ENCODE data around the gene RAP1GAP. TPM values are rescaled to one million over a fixed set of nuclear protein-coding genes. Genes with fewer than 3 reads are reported as not detected.

Gene RAP1GAP
- total RNA-seq, 2 experiments from 2014 or later = 0.20 to 0.44 TPM

DNA sequence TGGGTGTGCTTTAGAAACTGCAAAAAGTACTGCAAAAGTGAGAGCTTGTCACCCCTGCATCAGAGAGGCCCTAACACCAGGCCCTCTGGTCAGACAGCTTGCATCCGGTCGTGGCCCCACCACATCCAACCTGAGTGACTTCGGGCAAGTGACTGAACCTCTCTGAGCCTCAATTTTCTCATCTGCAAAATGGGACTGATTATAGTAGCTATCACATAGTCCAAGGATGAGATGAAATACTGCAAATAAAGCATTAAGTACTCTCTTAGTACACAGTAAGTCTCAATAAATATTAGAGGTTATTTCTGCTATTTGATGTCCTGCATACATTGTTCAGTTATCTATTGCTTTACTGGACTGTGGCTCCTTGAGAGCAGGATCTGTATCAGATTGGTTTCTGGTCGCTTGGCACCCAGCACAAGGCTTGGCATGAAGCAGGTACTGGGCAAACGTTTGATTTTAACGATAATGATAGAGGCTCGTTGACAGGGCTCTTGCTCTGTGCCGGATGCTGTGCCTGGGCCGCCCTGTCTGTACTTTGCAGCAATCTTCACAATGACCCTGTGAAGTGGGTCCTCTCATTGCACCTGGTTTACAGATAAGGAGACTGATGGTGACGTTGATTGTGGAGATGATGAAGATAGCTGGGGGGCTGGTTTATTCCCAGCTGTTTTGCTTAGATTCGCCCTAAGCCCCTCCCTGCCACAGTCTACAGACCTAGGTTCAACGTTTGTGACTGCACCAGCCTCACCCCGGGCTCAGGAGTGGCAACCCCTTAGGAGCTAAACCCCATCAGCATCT is 43.6 kb downstream of the RAP1GAP start:
- Mint-ChIP-seq H3K36me3 (ENCODE audit: low read depth) (no peaks in the 10 kb centered on the region), H3K27ac (no peak overlapping the region), H3K9me3 (no peaks in the 10 kb centered on the region), H3K27me3 (peaks cover 23% of the 10 kb centered on the region), H3K4me1 (ENCODE audit: low read depth) (peaks cover 4% of the 10 kb centered on the region), H3K4me3 (no peak overlapping the region)
- Histone ChIP-seq H3K27me3 (ENCODE audit: control insufficient read depth in 1 of 2, insufficient read depth in 2 of 2, low read length in 2 of 2) (peaks cover 18 to 19% of the 10 kb centered on the region in 2 experiments), H3K36me3 (ENCODE audit: insufficient read depth, low read length) (no peaks in the 10 kb centered on the region), H3K27ac (ENCODE audit: low read depth in 1 of 2, low read length in 2 of 2) (no peak overlapping the region), H3K4me3 (ENCODE audit: low read length) (no peak overlapping the region), H3K4me1 (ENCODE audit: insufficient read depth, low read length) (peaks cover 8% of the 10 kb centered on the region), H3K9me3 (ENCODE audit: control insufficient read depth in 1 of 2, insufficient read depth in 1 of 2, low read length in 2 of 2) (no peaks in the 10 kb centered on the region)
- no peak for ATAC-seq (ENCODE audit: poor library complexity)
- no peak for TF ChIP-seq CTCF (IDR thresholded peaks at IDR 0.05)
- no peak for DNase-seq
- intact Hi-C loops (cut with DNase I, micrococcal nuclease) = no loop called here
- ChIA-PET CTCF (no interaction called here), POLR2A (no interaction called here)

DNA sequence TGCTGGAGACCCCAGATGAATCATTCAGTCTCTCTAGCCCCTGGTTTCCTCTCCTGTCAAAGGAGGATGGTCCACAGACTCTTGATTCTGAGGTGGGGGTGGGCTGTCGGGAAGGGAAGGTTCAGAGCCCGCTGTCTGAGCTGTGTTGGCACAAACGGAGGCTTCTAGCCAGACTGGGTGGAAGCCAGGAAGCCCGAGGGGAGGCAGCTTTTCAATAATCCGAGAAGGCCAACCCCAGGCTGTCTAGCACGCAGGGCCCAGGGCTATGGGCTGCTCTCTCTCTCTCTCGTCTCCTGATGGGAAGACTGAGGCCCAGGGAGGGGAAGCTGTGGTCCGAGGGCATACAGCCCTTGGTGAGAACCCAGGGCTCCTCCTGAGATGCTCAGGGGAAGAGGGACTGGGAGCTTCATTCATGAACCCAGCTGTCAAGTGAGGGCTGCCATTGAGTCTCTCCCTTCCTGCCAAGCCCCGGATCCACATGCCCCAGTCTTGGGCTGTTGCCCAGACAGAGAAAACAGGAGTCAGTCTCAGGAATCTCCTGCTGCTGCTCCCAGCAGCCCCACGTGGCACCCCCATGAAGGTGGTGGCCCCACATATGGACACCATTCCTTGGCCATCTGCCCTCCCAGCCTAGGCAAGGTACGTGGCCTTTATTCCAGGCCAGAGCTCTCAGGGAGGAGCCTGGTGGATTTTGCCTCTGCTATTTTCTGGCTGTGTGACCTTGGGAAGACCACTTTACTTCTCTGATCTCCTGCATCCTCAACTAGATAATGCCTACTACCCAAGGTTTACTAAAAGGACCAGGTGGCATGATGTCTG is 44.4 kb downstream of the RAP1GAP start:
- H3K9me3 Mint-ChIP-seq = no peaks in the 10 kb centered on the region
- ChIA-PET CTCF (no interaction called here), POLR2A (no interaction called here)
- H3K27me3 ChIP-seq (ENCODE audit: control insufficient read depth in 1 of 2, insufficient read depth in 2 of 2, low read length in 2 of 2) = peaks cover 16 to 18% of the 10 kb centered on the region in 2 experiments
- H3K4me1 Mint-ChIP-seq (ENCODE audit: low read depth) = peaks cover 4% of the 10 kb centered on the region
- H3K9me3 ChIP-seq (ENCODE audit: control insufficient read depth in 1 of 2, insufficient read depth in 1 of 2, low read length in 2 of 2) = no peaks in the 10 kb centered on the region
- no peak for TF ChIP-seq CTCF (IDR thresholded peaks at IDR 0.05)
- H3K36me3 Mint-ChIP-seq (ENCODE audit: low read depth) = no peaks in the 10 kb centered on the region
- no peak overlapping the region for H3K4me3 Mint-ChIP-seq
- no peak for DNase-seq
- H3K36me3 ChIP-seq (ENCODE audit: insufficient read depth, low read length) = no peaks in the 10 kb centered on the region
- no peak overlapping the region for H3K27ac ChIP-seq (ENCODE audit: low read depth in 1 of 2, low read length in 2 of 2)
- H3K27ac Mint-ChIP-seq = no peak overlapping the region
- no peak overlapping the region for H3K4me3 ChIP-seq (ENCODE audit: low read length)
- ATAC-seq (ENCODE audit: poor library complexity) = no peak
- H3K27me3 Mint-ChIP-seq = peaks cover 23% of the 10 kb centered on the region
- intact Hi-C loops (cut with DNase I, micrococcal nuclease) = no loop called here
- peaks cover 8% of the 10 kb centered on the region for H3K4me1 ChIP-seq (ENCODE audit: insufficient read depth, low read length)

GRCh38 chr1:21623410-21623961 is 45.7 kb downstream of the RAP1GAP start:
- no peak overlapping the region for H3K27ac Mint-ChIP-seq
- no peak overlapping the region for H3K27ac ChIP-seq (ENCODE audit: low read depth in 1 of 2, low read length in 2 of 2)
- ATAC-seq (ENCODE audit: poor library complexity) (no peak), DNase-seq (no peak)
- intact Hi-C loops (cut with DNase I, micrococcal nuclease) = no loop called here
- no peaks in the 10 kb centered on the region for H3K9me3 ChIP-seq (ENCODE audit: control insufficient read depth in 1 of 2, insufficient read depth in 1 of 2, low read length in 2 of 2)
- ChIA-PET CTCF (no interaction called here), POLR2A (no interaction called here)
- peaks cover 8% of the 10 kb centered on the region for H3K4me1 ChIP-seq (ENCODE audit: insufficient read depth, low read length)
- TF ChIP-seq CTCF (IDR thresholded peaks at IDR 0.05) = no peak
- peaks cover 4% of the 10 kb centered on the region for H3K4me1 Mint-ChIP-seq (ENCODE audit: low read depth)
- peaks cover 21% of the 10 kb centered on the region for H3K27me3 Mint-ChIP-seq
- no peaks in the 10 kb centered on the region for H3K9me3 Mint-ChIP-seq
- H3K4me3 Mint-ChIP-seq = no peak overlapping the region
- H3K27me3 ChIP-seq (ENCODE audit: control insufficient read depth in 1 of 2, insufficient read depth in 2 of 2, low read length in 2 of 2) = peaks cover 14 to 18% of the 10 kb centered on the region in 2 experiments
- H3K36me3 Mint-ChIP-seq (ENCODE audit: low read depth) = no peaks in the 10 kb centered on the region
- H3K36me3 ChIP-seq (ENCODE audit: insufficient read depth, low read length) = no peaks in the 10 kb centered on the region
- no peak overlapping the region for H3K4me3 ChIP-seq (ENCODE audit: low read length)

Measured in CD4-positive, alpha-beta T cell (primary cell).